DND-41 (cell line): Measurements from ENCODE around the gene SELENOP.

ENCODE experiments used
- ATAC-seq: fragments of 200-7000 bp; cut with Tn5 transposase; 3 replicates; pipeline ENCODE4 v1.9.1; 2021; ENCODE audit warnings: low read depth; ENCODE audit not compliant: insufficient read depth
- DNase-seq: peaks from one replicate; pipeline ENCODE4 v3.0.0-alpha.2; 2020
- H2AFZ ChIP-seq: 2 replicates; pipeline ENCODE4 v1.6.0; 2012; ENCODE audit warnings: low read depth, low read length
- H3K27ac ChIP-seq: 2 replicates; pipeline ENCODE4 v1.5.1; 2012; ENCODE audit warnings: low read length, inconsistent platforms
- H3K27me3 ChIP-seq: fragments of 200-600 bp; sonication (generic); 2 replicates; pipeline ENCODE4 v1.6.0; 2012; ENCODE audit warnings: low read length, mild to moderate bottlenecking, inconsistent platforms; ENCODE audit not compliant: insufficient read depth, poor library complexity
- H3K36me3 ChIP-seq: 2 replicates; pipeline ENCODE4 v1.5.1; 2012; ENCODE audit warnings: low read length, inconsistent platforms; ENCODE audit not compliant: insufficient read depth
- H3K4me1 ChIP-seq: 2 replicates; pipeline ENCODE4 v1.5.1; 2012; ENCODE audit warnings: mild to moderate bottlenecking, low read length; ENCODE audit not compliant: insufficient read depth
- H3K4me2 ChIP-seq: 2 replicates; pipeline ENCODE4 v1.6.0; 2012; ENCODE audit warnings: mild to moderate bottlenecking, moderate library complexity, low read length, inconsistent platforms; ENCODE audit not compliant: insufficient read depth
- H3K4me3 ChIP-seq, 2 experiments: fragments of 200-600 bp in 1 of 2; shearing (Covaris generic) in 1 of 2; 2 replicates each; pipeline ENCODE4 v1.5.1; 2012 to 2016; ENCODE audit warnings: inconsistent platforms in 2 of 2, low read length in 2 of 2, mild to moderate bottlenecking in 2 of 2, low read depth in 1 of 2, moderate library complexity in 1 of 2
- H3K79me2 ChIP-seq: 2 replicates; pipeline ENCODE4 v1.6.0; 2012; ENCODE audit warnings: low read length, inconsistent platforms; ENCODE audit not compliant: insufficient read depth
- H3K9ac ChIP-seq: 2 replicates; pipeline ENCODE4 v1.6.0; 2012; ENCODE audit warnings: low read depth, mild to moderate bottlenecking, inconsistent platforms, low read length, moderate library complexity
- H3K9me3 ChIP-seq: 2 replicates; pipeline ENCODE4 v1.5.1; 2012; ENCODE audit warnings: low read length, moderate library complexity, mild to moderate bottlenecking, inconsistent platforms; ENCODE audit not compliant: insufficient read depth, severe bottlenecking
- H4K20me1 ChIP-seq: 2 replicates; pipeline ENCODE4 v1.6.0; 2012; ENCODE audit warnings: low read length; ENCODE audit not compliant: insufficient read depth
- CTCF ChIP-seq: IDR thresholded peaks from 2 replicates; pipeline ENCODE4 v1.5.1; 2012; ENCODE audit warnings: borderline replicate concordance, low read length, moderate library complexity, mild to moderate bottlenecking; ENCODE audit not compliant: poor library complexity, severe bottlenecking; ENCODE audit errors: extremely low read depth
- EZH2 ChIP-seq: IDR thresholded peaks from 3 replicates; pipeline ENCODE4 v1.6.1; 2012; ENCODE audit warnings: borderline replicate concordance, low read depth, mild to moderate bottlenecking, moderate library complexity, low read length, inconsistent platforms; ENCODE audit not compliant: severe bottlenecking

The SELENOP gene

DNA sequence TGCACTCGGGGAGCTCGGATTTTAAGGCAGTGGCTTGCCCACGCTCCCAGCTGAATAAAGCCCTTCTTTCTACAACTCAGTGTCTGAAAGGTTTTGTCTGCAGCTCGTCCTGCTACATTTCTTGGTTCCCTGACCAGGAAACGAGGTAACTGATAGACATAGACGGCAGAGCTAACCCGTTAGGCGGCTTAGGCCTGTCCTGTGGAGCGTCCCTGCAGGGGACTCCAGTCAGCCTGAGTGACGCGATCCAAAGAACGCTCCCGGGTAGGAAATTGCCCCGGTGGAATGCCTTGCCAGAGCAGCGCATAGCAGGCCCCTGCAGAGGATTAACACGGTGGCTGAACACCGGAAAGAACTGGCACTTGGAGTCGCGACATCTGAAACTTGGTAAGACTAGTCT, 1.8 kb upstream of the SELENOP start:
- H3K36me3 ChIP-seq: no peaks in the 10 kb centered on the region
- DNase-seq: no peak
- H3K79me2 ChIP-seq: no peaks in the 10 kb centered on the region
- H4K20me1 ChIP-seq: no peaks in the 10 kb centered on the region
- no peaks in the 10 kb centered on the region for H3K4me1 ChIP-seq
- TF ChIP-seq EZH2 (no peak), CTCF (no peak)
- peaks cover 5% of the 10 kb centered on the region for H3K27me3 ChIP-seq
- no peak overlapping the region for H3K27ac ChIP-seq
- no peak for ATAC-seq
- H3K9me3 ChIP-seq: no peaks in the 10 kb centered on the region
- H3K4me3 ChIP-seq: no peak overlapping the region
- no peak overlapping the region for H3K4me2 ChIP-seq
- no peak overlapping the region for H2AFZ ChIP-seq
- no peak overlapping the region for H3K9ac ChIP-seq

GRCh38 chr5:42812620-42813019, 928 bp upstream of the SELENOP start:
- DNase-seq: no peak
- no peak for ATAC-seq
- Histone ChIP-seq H4K20me1 (no peaks in the 10 kb centered on the region), H3K27ac (no peak overlapping the region), H3K9me3 (no peaks in the 10 kb centered on the region), H3K4me2 (no peak overlapping the region), H3K9ac (no peak overlapping the region), H3K27me3 (peaks cover 5% of the 10 kb centered on the region), H3K4me1 (no peaks in the 10 kb centered on the region), H3K4me3 (no peak overlapping the region), H2AFZ (no peak overlapping the region), H3K36me3 (no peaks in the 10 kb centered on the region), H3K79me2 (no peaks in the 10 kb centered on the region)
- TF ChIP-seq EZH2 (no peak), CTCF (no peak)

GRCh38 chr5:42810834-42811590, 680 bp downstream of the SELENOP start:
- TF ChIP-seq EZH2 (no peak), CTCF (no peak)
- no peak overlapping the region for H3K4me3 ChIP-seq
- DNase-seq (no peak), ATAC-seq (no peak)
- no peaks in the 10 kb centered on the region for H3K36me3 ChIP-seq
- H3K9ac ChIP-seq: no peak overlapping the region
- no peak overlapping the region for H2AFZ ChIP-seq
- H4K20me1 ChIP-seq: no peaks in the 10 kb centered on the region
- H3K9me3 ChIP-seq: no peaks in the 10 kb centered on the region
- peaks cover 5% of the 10 kb centered on the region for H3K27me3 ChIP-seq
- H3K27ac ChIP-seq: no peak overlapping the region
- H3K4me2 ChIP-seq: no peak overlapping the region
- H3K4me1 ChIP-seq: no peaks in the 10 kb centered on the region
- no peaks in the 10 kb centered on the region for H3K79me2 ChIP-seq
